ENCODE measurements around the gene SULT1A1.

The SULT1A1 gene

DNA sequence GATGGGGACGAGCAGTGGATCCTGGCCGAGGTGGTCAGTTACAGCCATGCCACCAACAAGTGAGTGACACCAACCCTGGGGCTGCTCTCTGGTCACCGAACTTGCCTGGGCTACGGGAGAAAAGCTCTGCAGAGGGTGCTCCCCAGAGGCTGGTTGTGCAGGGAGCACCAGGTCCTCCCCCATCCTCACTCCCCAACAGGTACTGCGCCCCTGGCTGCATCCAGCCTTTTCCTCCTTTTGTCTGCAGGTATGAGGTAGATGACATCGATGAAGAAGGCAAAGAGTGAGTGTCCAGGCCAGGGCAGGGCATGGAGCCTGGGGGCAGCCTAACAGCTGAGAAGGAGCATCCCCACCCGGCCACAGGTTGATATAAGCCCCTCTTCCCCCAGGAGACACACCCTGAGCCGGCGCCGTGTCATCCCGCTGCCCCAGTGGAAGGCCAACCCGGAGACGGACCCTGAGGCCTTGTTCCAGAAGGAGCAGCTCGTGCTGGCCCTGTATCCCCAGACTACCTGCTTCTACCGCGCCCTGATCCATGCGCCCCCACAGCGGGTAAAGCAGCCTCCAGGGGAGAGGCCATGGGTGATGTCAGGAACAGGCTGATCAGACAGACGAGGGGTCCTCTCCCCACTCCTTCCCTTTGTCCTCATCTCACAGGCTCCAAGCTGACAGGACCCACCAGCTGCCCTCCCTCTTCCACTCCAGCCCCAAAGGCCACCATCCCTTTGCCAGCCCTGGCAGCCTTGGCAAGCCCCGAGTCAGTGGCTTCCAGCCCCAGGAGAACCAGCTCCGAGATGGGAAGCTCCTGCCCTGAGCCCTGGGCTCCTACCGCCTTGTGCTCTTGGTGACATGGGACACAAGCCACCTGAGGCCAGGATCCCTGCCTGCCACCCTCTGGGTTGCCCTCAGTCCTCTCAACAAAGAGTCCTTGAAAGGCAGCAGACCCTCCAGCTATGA, 19.2 kb downstream of the SULT1A1 start:
- TF ChIP-seq, protein P1, sequence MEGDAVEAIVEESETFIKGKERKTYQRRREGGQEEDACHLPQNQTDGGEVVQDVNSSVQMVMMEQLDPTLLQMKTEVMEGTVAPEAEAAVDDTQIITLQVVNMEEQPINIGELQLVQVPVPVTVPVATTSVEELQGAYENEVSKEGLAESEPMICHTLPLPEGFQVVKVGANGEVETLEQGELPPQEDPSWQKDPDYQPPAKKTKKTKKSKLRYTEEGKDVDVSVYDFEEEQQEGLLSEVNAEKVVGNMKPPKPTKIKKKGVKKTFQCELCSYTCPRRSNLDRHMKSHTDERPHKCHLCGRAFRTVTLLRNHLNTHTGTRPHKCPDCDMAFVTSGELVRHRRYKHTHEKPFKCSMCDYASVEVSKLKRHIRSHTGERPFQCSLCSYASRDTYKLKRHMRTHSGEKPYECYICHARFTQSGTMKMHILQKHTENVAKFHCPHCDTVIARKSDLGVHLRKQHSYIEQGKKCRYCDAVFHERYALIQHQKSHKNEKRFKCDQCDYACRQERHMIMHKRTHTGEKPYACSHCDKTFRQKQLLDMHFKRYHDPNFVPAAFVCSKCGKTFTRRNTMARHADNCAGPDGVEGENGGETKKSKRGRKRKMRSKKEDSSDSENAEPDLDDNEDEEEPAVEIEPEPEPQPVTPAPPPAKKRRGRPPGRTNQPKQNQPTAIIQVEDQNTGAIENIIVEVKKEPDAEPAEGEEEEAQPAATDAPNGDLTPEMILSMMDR (IDR thresholded peaks at IDR 0.05; ENCODE audit: low read depth, low read length) = no peak
- no peak overlapping the region for H3K4me3 ChIP-seq (replicated peaks in 1 of 2; ENCODE audit: low read depth in 2 of 2, low read length in 2 of 2)
- no peak for DNase-seq (ENCODE audit: low read depth in 2 of 2)

GRCh38 chr16:28589930-28590329, 19.9 kb downstream of the SULT1A1 start:
- TF ChIP-seq, protein P1 (IDR thresholded peaks at IDR 0.05; ENCODE audit: low read depth, low read length) = no peak
- no peak for DNase-seq (ENCODE audit: low read depth in 2 of 2)
- H3K4me3 ChIP-seq (replicated peaks in 1 of 2; ENCODE audit: low read depth in 2 of 2, low read length in 2 of 2) = no peak overlapping the region

GRCh38 chr16:28589069-28589468, 20.8 kb downstream of the SULT1A1 start:
- TF ChIP-seq, protein P1 (IDR thresholded peaks at IDR 0.05; ENCODE audit: low read depth, low read length) = no peak
- no peak overlapping the region for H3K4me3 ChIP-seq (replicated peaks in 1 of 2; ENCODE audit: low read depth in 2 of 2, low read length in 2 of 2)
- DNase-seq (ENCODE audit: low read depth in 2 of 2) = no peak

DNA sequence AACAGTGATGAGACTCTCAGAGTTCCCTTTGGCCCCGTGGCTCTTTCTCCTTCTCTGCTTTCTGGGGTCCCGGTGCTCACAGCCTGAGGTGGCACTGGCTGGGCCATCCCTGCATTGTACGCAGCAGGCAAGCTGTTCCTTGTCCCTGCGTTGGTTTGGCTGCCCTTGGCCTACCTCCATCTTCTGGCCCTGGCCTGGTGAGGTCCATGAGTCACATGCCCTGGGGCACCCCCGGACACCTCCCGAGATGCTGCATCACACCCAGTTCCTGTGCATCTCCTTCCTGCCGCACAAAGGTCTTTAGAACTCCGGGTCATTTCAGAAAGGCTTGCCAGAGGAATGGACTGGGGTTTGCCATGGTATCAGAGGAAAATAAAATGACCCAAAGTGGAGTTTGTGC, 22.5 kb downstream of the SULT1A1 start:
- no peak overlapping the region for H3K4me3 ChIP-seq (replicated peaks in 1 of 2; ENCODE audit: low read depth in 2 of 2, low read length in 2 of 2)
- TF ChIP-seq, protein P1 (IDR thresholded peaks at IDR 0.05; ENCODE audit: low read depth, low read length) = no peak
- DNase-seq (ENCODE audit: low read depth in 2 of 2) = peak in 1 of 2 donors; percentile 5

DNA sequence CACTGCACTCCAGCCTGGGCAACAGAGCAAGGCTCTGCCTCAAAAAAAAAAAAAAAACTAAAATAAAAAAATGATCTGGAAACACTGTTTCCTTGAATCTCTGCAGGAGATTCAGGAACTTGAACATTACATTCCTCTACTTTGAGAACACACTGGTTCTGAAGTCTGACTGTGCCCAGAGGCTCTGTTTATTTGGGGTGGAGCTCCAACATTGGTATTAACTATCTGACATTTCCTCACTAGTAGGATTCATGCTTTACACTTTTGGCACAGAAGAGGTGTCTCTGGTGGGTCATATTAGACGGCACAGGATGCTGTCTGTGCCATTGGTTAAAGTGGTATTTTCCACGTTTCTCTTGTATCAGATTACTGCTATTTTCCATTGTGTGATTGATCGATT, 23.4 kb downstream of the SULT1A1 start:
- TF ChIP-seq, protein P1 (IDR thresholded peaks at IDR 0.05; ENCODE audit: low read depth, low read length) = no peak
- H3K4me3 ChIP-seq (replicated peaks in 1 of 2; ENCODE audit: low read depth in 2 of 2, low read length in 2 of 2) = no peak overlapping the region
- no peak for DNase-seq (ENCODE audit: low read depth in 2 of 2)

DNA sequence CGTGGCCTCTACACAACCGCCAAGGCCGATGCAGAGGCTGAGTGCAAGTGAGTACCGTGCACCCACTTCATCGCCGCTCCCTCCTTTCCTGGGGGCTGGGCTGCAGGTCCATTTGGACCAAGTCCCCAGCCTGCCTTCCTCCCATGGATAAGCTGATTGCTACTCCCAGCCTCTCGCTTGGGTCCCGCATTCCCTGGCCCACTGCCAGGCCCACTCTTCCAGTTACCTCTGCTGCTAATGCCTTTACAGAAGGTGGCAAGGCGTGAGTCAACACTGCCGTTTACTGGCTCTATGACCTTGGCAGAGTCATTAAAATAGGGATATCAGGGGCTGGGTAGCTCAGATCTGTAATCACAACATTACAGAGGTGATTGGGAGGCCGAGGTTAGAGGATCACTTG, 24.2 kb downstream of the SULT1A1 start:
- H3K4me3 ChIP-seq (replicated peaks in 1 of 2; ENCODE audit: low read depth in 2 of 2, low read length in 2 of 2) = no peak overlapping the region
- DNase-seq (ENCODE audit: low read depth in 2 of 2) = no peak
- TF ChIP-seq, protein P1 (IDR thresholded peaks at IDR 0.05; ENCODE audit: low read depth, low read length) = no peak
